ENCODE results near the gene PGBD1. TPM values are rescaled to one million over a fixed set of nuclear protein-coding genes. Genes with fewer than 3 reads are reported as not detected.
A peak's percentile ranks its signal among the peaks of the same experiment; 100 is the strongest.

Gene PGBD1
- total and polyA plus RNA-seq, 2 of the 13 experiments (the other 11 are each of a cell fraction or from before 2014, with no cell fraction given) = 3.6 to 6.9 TPM

GRCh38 chr6:28266962-28267694 is 14.2 kb upstream of the PGBD1 start, which contains the start of gene ZSCAN26 (continued):
- TF ChIP-seq HINFP (CRISPR knock-in tag; IDR thresholded peaks at IDR 0.05; ENCODE audit: low read depth) (peak; percentile 45; the same call in 1 of the 2 replicates), NFKB2 (CRISPR knock-in tag; IDR thresholded peaks at IDR 0.05; ENCODE audit: borderline replicate concordance) (peak; percentile 98; the same call in 1 of the 2 replicates), ZBTB33 (CRISPR knock-in tag; IDR thresholded peaks at IDR 0.05) (no peak), MEIS2 (CRISPR knock-in tag; IDR thresholded peaks at IDR 0.05) (no peak), SMAD1 (CRISPR knock-in tag; IDR thresholded peaks at IDR 0.05; ENCODE audit: borderline replicate concordance, low read depth) (peak; percentile 81; the same call in 1 of the 2 replicates), ZNF207 (IDR thresholded peaks at IDR 0.05; ENCODE audit: borderline replicate concordance) (no peak), RAD21 (CRISPR knock-in tag; IDR thresholded peaks at IDR 0.05) (no peak; the same call in 1 of the 2 replicates), ZNF788 (CRISPR knock-in tag; IDR thresholded peaks at IDR 0.05; ENCODE audit: borderline replicate concordance) (peak; percentile 65; the same call in 1 of the 2 replicates), ZFP1 (CRISPR knock-in tag; IDR thresholded peaks at IDR 0.05) (no peak), SRF (IDR thresholded peaks at IDR 0.05; ENCODE audit: low read depth, low read length) (no peak), ZNF430 (CRISPR knock-in tag; IDR thresholded peaks at IDR 0.05) (peak; percentile 86; the same call in 1 of the 2 replicates), JUND (CRISPR knock-in tag; IDR thresholded peaks at IDR 0.05) (no peak), POLR2AphosphoS5 (IDR thresholded peaks at IDR 0.05; ENCODE audit: low read depth, low read length) (peak; percentile 82), USF2 (IDR thresholded peaks at IDR 0.05; ENCODE audit: low read depth, low read length) (no peak), USF2 (CRISPR knock-in tag; IDR thresholded peaks at IDR 0.05; ENCODE audit: borderline replicate concordance) (no peak), ZFP90 (CRISPR knock-in tag; IDR thresholded peaks at IDR 0.05; ENCODE audit: borderline replicate concordance) (peak; percentile 87; the same call in 1 of the 2 replicates), LCORL (IDR thresholded peaks at IDR 0.05) (peak; percentile 27; the same call in 1 of the 2 replicates), LCORL (CRISPR knock-in tag; IDR thresholded peaks at IDR 0.05) (peak; percentile 66; the same call in 1 of the 2 replicates), CBX5 (CRISPR knock-in tag; IDR thresholded peaks at IDR 0.05; ENCODE audit: borderline replicate concordance) (peak; percentile 88; the same call in 1 of the 2 replicates), RFX3 (CRISPR knock-in tag; IDR thresholded peaks at IDR 0.05) (no peak)
- TF ChIP-seq, protein P1, sequence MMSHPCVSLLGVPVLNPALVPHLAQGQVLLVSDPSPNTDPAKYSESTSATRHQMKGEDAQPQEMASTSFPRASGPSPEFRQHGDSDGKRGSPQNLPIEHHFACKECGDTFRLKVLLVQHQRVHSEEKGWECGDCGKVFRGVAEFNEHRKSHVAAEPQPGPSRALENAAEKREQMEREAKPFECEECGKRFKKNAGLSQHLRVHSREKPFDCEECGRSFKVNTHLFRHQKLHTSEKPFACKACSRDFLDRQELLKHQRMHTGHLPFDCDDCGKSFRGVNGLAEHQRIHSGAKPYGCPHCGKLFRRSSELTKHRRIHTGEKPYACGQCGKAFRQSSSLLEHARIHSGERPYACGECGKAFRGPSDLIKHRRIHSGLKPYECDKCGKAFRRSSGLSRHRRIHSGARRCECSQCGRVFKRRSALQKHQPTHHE (CRISPR knock-in tag; IDR thresholded peaks at IDR 0.05; ENCODE audit: borderline replicate concordance) = peak; percentile 57; the same call in 1 of the 2 replicates
- TF ChIP-seq, protein P2, sequence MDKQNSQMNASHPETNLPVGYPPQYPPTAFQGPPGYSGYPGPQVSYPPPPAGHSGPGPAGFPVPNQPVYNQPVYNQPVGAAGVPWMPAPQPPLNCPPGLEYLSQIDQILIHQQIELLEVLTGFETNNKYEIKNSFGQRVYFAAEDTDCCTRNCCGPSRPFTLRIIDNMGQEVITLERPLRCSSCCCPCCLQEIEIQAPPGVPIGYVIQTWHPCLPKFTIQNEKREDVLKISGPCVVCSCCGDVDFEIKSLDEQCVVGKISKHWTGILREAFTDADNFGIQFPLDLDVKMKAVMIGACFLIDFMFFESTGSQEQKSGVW (CRISPR knock-in tag; IDR thresholded peaks at IDR 0.05; ENCODE audit: borderline replicate concordance) = no peak

Measured in HepG2 (cell line).